HG03342 (cell line): Measurements from ENCODE around the gene SESN1.

ENCODE experiments used
- ATAC-seq: cut with Tn5 transposase; IDR thresholded peaks from one replicate; pipeline ENCODE4 v1.9.1; 2021; ENCODE audit warnings: mild to moderate bottlenecking, moderate library complexity; ENCODE audit not compliant: unreplicated experiment

The SESN1 gene

GRCh38 chr6:108942556-108943492, 151.8 kb downstream of the SESN1 start:
- ATAC-seq: no peak

GRCh38 chr6:108941859-108942258, 152.8 kb downstream of the SESN1 start:
- no peak for ATAC-seq

- no peak for ATAC-seq
Measured at GRCh38 chr6:108941281-108941680, 153.4 kb downstream of the SESN1 start.

- no peak for ATAC-seq
Measured at GRCh38 chr6:108940741-108941140, 153.9 kb downstream of the SESN1 start.

- ATAC-seq: no peak
Measured at GRCh38 chr6:108937170-108937569, 157.5 kb downstream of the SESN1 start.
